Nephron progenitor cell (in vitro differentiated cells): ENCODE data around the gene SASS6.

Experiments
- DNase-seq: peaks from one replicate; pipeline ENCODE4 v3.0.0; 2021
- H3K27ac Mint-ChIP-seq: 2 replicates; pipeline ENCODE4 v1.8.0; 2021; ENCODE audit warnings: mild to moderate bottlenecking, moderate library complexity, mixed read lengths
- H3K27me3 Mint-ChIP-seq: 2 replicates; pipeline ENCODE4 v1.8.0; 2021; ENCODE audit warnings: mild to moderate bottlenecking, low read depth, mixed read lengths; ENCODE audit not compliant: poor library complexity
- H3K36me3 Mint-ChIP-seq: 2 replicates; pipeline ENCODE4 v1.8.0; 2021; ENCODE audit warnings: low read depth, mixed read lengths
- H3K4me1 Mint-ChIP-seq: 2 replicates; pipeline ENCODE4 v1.8.0; 2021; ENCODE audit warnings: mixed read lengths
- H3K4me3 Mint-ChIP-seq: 2 replicates; pipeline ENCODE4 v1.8.0; 2021; ENCODE audit warnings: mild to moderate bottlenecking, moderate library complexity, mixed read lengths
- H3K9me3 Mint-ChIP-seq: 2 replicates; pipeline ENCODE4 v1.8.0; 2021; ENCODE audit warnings: mild to moderate bottlenecking, moderate library complexity, mixed read lengths
- CTCF ChIP-seq: fragments of 200-600 bp; sonication (generic); IDR thresholded peaks from 2 replicates; pipeline ENCODE4 v1.5.0; 2021; ENCODE audit warnings: antibody characterized with exemption

Gene SASS6

DNA sequence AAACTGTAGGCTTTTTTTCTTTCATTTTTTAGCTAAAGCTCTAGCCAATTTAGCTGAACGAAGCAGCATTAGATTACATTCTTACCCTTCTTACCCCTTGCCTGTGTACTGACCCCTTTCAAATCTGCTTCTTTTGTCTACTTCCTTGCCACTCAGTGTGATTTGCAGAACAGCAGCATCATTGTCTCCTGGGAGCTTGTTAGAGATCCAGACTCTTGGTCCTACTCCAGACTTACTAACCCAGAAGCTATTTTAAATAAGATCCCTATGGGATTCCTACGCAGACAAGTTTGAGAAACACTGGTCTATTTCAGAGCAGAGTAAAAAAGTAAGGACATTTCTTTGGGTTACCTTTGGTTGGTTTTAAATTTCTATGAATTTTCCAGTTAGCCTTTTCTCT is 31.5 kb upstream of the SASS6 start:
- no peak for TF ChIP-seq CTCF
- peaks cover 5% of the 10 kb centered on the region for H3K4me1 Mint-ChIP-seq
- no peaks in the 10 kb centered on the region for H3K36me3 Mint-ChIP-seq
- no peak for DNase-seq
- no peaks in the 10 kb centered on the region for H3K9me3 Mint-ChIP-seq
- no peak overlapping the region for H3K4me3 Mint-ChIP-seq
- peak overlapping the region; percentile 78 for H3K27ac Mint-ChIP-seq
- H3K27me3 Mint-ChIP-seq = no peaks in the 10 kb centered on the region

DNA sequence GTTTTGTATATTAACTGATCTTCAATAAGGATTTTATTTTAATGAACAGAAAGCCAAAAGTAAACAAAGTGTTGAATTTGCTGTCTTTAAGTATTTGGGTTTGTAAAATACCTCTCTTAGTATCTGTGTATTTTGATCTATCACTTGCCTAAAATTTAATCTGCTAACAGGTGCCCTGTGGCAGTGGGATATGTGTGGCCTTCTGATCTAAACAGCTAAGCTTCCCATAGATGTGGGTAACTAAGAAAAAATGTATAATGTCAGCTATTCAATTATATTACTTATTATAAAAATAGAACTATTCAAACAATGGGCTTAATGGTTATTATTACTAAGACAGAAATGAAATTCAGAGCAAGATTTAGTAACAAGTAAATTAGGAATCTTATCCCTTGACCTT is 30.2 kb upstream of the SASS6 start:
- H3K27ac Mint-ChIP-seq = peak overlapping the region; percentile 39
- H3K4me3 Mint-ChIP-seq = no peak overlapping the region
- TF ChIP-seq CTCF = no peak
- H3K36me3 Mint-ChIP-seq = no peaks in the 10 kb centered on the region
- H3K9me3 Mint-ChIP-seq = no peaks in the 10 kb centered on the region
- DNase-seq = no peak
- no peaks in the 10 kb centered on the region for H3K27me3 Mint-ChIP-seq
- peaks cover 5% of the 10 kb centered on the region for H3K4me1 Mint-ChIP-seq

- Mint-ChIP-seq H3K27me3 (peaks cover 2% of the 10 kb centered on the region), H3K9me3 (no peaks in the 10 kb centered on the region), H3K27ac (peak overlapping the region; percentile 31), H3K4me1 (no peaks in the 10 kb centered on the region), H3K4me3 (no peak overlapping the region), H3K36me3 (peaks cover 14% of the 10 kb centered on the region)
- no peak for TF ChIP-seq CTCF
- no peak for DNase-seq
Measured at GRCh38 chr1:100152271-100152670, 19.5 kb upstream of the SASS6 start.

GRCh38 chr1:100151679-100152078 is 18.9 kb upstream of the SASS6 start:
- TF ChIP-seq CTCF = no peak
- Mint-ChIP-seq H3K4me3 (no peak overlapping the region), H3K27ac (no peak overlapping the region), H3K4me1 (no peaks in the 10 kb centered on the region), H3K36me3 (peaks cover 17% of the 10 kb centered on the region), H3K9me3 (no peaks in the 10 kb centered on the region), H3K27me3 (no peaks in the 10 kb centered on the region)
- no peak for DNase-seq

DNA sequence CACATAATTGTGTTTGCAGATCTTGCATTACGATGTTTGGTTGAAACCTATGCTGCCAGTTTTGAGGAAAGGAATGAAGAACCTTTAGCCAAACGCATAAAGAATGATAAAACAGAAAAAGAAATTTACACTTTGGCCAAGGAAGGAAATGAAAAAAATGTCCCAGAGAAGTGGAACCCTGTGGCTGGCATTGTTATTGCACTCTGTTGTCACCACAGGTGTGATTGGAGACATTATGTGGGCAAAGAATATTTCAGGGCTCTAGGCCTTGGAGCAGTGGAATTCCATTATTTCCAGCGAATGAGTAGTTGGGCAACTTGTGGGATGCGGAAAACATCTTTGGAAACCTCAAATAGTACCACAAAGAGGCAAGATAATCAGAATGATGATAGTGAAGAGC is 15.1 kb upstream of the SASS6 start:
- H3K9me3 Mint-ChIP-seq = no peaks in the 10 kb centered on the region
- H3K27me3 Mint-ChIP-seq = no peaks in the 10 kb centered on the region
- H3K4me1 Mint-ChIP-seq = no peaks in the 10 kb centered on the region
- H3K4me3 Mint-ChIP-seq = no peak overlapping the region
- no peak for TF ChIP-seq CTCF
- DNase-seq = no peak
- no peak overlapping the region for H3K27ac Mint-ChIP-seq
- H3K36me3 Mint-ChIP-seq = peaks cover 43% of the 10 kb centered on the region

- no peak for DNase-seq
- no peaks in the 10 kb centered on the region for H3K9me3 Mint-ChIP-seq
- peaks cover 52% of the 10 kb centered on the region for H3K36me3 Mint-ChIP-seq
- no peak overlapping the region for H3K4me3 Mint-ChIP-seq
- H3K4me1 Mint-ChIP-seq = no peaks in the 10 kb centered on the region
- H3K27ac Mint-ChIP-seq = no peak overlapping the region
- no peak for TF ChIP-seq CTCF
- no peaks in the 10 kb centered on the region for H3K27me3 Mint-ChIP-seq
Measured at GRCh38 chr1:100146958-100147357, 14.2 kb upstream of the SASS6 start.
